ENCODE results near the gene CREB5. TPM values are rescaled to one million over a fixed set of nuclear protein-coding genes. Genes with fewer than 3 reads are reported as not detected.
"Not testable (repeated sequence)": the region's sequence is repeated elsewhere in the genome, so short reads cannot be mapped to it uniquely, and the experiment has no call there.

CREB5 gene
- total RNA-seq, 4 donors from 2014 or later: 16.8 to 22.4 (median 20.9) TPM

DNA sequence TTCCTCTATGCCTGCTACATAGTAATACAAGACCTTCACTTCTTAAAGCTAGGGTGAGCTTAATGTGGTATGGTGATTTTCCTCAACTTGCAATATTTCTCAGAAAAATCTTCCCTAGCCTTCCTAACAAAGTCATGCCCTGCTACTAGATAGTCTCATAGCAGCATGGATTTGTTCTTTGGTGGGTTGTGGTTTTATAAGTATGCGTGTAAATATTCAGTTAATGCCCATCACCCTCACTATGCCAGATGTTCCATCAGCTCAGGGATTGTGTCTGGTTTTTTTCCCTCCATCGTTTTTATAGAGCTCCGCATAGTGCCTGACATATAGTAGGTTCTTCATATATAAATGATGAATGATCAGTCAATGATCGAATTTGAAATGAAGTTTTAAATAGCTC lies 182.8 kb downstream of the CREB5 start:
- WGBS, 2 donors: 78 to 95% methylated on average over 4 of the region's 4 CpGs

DNA sequence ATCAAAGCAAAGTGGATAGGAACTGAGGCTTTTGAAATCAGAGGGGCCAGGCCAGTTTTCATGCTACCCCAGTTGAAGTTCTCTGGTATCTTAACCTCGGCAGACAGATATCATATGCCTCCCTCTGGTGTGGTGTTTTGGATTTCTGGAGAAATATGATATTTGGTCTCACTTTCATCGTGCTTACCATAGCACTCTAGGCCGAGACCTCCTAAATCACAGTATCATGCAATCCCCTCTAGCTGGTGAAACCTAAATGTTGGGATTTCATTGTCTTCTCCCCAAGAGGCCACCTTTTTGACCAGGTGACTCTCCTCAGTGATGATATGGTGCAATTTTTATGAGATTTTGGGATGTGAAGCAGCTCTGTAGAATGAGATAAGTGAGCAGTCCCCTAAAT lies 183.5 kb downstream of the CREB5 start:
- WGBS, 2 donors: 89% methylated on average over 3 of the region's 3 CpGs
- Histone ChIP-seq H3K4me1 (no peaks in the 10 kb centered on the region), H3K36me3 (no peaks in the 10 kb centered on the region), H3K27me3 (no peaks in the 10 kb centered on the region), H3K27ac (no peak overlapping the region), H3K4me3 (no peak overlapping the region), H3K9me3 (no peaks in the 10 kb centered on the region)
- no peak for DNase-seq (ENCODE audit: low spot score in 2 of 2)
- TF ChIP-seq, protein P1, sequence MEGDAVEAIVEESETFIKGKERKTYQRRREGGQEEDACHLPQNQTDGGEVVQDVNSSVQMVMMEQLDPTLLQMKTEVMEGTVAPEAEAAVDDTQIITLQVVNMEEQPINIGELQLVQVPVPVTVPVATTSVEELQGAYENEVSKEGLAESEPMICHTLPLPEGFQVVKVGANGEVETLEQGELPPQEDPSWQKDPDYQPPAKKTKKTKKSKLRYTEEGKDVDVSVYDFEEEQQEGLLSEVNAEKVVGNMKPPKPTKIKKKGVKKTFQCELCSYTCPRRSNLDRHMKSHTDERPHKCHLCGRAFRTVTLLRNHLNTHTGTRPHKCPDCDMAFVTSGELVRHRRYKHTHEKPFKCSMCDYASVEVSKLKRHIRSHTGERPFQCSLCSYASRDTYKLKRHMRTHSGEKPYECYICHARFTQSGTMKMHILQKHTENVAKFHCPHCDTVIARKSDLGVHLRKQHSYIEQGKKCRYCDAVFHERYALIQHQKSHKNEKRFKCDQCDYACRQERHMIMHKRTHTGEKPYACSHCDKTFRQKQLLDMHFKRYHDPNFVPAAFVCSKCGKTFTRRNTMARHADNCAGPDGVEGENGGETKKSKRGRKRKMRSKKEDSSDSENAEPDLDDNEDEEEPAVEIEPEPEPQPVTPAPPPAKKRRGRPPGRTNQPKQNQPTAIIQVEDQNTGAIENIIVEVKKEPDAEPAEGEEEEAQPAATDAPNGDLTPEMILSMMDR (IDR thresholded peaks at IDR 0.05): no peak
- TF ChIP-seq POLR2A (IDR thresholded peaks at IDR 0.05): no peak
- no peak for TF ChIP-seq EP300 (IDR thresholded peaks at IDR 0.05)

More for the DNA sequence above, 182.8 kb downstream of the CREB5 start:
- Histone ChIP-seq H3K4me1 (no peaks in the 10 kb centered on the region), H3K36me3 (no peaks in the 10 kb centered on the region), H3K4me3 (no peak overlapping the region), H3K27ac (no peak overlapping the region), H3K27me3 (no peaks in the 10 kb centered on the region), H3K9me3 (no peaks in the 10 kb centered on the region)
- no peak for DNase-seq (ENCODE audit: low spot score in 2 of 2)
- TF ChIP-seq POLR2A (IDR thresholded peaks at IDR 0.05) (no peak), EP300 (IDR thresholded peaks at IDR 0.05) (no peak)
- TF ChIP-seq, protein P1 (IDR thresholded peaks at IDR 0.05): no peak

DNA sequence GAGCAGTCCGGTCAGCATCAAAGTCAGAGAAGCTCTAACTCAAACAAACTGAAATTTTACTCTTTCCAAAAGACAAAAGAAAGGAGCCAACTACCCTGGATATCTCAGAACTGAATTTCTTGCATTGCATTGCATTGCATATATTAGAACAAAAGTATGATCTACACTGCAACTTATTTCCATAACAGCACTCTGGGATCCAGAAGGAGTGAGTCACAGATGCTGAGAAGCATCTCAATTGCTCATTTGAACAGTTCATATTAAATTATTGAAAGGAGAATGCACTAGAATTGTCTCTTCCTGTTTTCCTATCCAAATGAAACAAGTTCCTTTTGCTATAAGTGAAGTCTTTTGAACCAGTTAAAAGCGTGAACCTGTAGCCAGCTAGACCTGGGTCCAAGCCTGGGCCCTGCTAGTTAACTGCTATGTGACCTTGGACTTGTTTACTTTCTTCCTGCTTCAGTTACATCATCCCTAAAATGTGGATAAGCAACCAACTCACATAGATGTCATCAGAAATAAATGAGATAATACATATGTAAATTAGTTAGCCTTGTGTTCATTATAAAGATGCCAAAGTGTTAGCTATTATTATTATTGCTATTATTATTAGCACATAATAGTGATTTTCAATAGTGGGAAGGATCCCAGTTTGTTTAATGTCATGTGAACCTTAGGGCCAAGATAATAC lies 184.1 kb downstream of the CREB5 start:
- H3K4me1 ChIP-seq: no peaks in the 10 kb centered on the region
- no peaks in the 10 kb centered on the region for H3K27me3 ChIP-seq
- TF ChIP-seq, protein P1 (IDR thresholded peaks at IDR 0.05): no peak
- TF ChIP-seq EP300 (IDR thresholded peaks at IDR 0.05) (no peak), POLR2A (IDR thresholded peaks at IDR 0.05) (no peak)
- no peaks in the 10 kb centered on the region for H3K9me3 ChIP-seq
- WGBS, 2 donors: 88 to 94% methylated on average over 2 of the region's 2 CpGs
- DNase-seq (ENCODE audit: low spot score in 2 of 2): no peak
- H3K27ac ChIP-seq: no peak overlapping the region
- no peaks in the 10 kb centered on the region for H3K36me3 ChIP-seq
- H3K4me3 ChIP-seq: no peak overlapping the region

DNA sequence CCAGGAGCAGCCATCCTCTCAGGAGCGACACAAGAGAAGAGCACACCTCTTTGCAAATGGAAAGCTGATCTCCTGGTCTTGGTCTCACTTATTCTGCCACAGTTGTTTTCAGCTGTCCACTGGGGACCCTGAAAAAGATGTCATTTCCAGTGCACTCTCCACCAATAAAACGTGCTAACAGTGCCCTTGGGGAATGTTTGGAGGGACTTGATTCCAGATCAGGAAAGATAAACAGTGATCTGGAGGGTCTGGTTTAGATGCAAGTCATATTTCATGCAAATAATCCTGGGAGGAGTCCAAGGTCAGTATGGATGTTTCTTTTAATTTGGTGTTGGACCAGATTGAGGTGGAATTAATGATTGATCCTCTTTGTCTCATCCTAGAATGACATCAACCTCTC lies 185.0 kb downstream of the CREB5 start:
- Histone ChIP-seq H3K27ac (no peak overlapping the region), H3K36me3 (no peaks in the 10 kb centered on the region), H3K9me3 (no peaks in the 10 kb centered on the region), H3K27me3 (no peaks in the 10 kb centered on the region), H3K4me3 (no peak overlapping the region), H3K4me1 (no peaks in the 10 kb centered on the region)
- TF ChIP-seq EP300 (IDR thresholded peaks at IDR 0.05) (no peak), POLR2A (IDR thresholded peaks at IDR 0.05) (no peak)
- TF ChIP-seq, protein P1 (IDR thresholded peaks at IDR 0.05): no peak
- no peak for DNase-seq (ENCODE audit: low spot score in 2 of 2)
- WGBS, 2 donors: 59 to 73% methylated on average over 2 of the region's 2 CpGs

DNA sequence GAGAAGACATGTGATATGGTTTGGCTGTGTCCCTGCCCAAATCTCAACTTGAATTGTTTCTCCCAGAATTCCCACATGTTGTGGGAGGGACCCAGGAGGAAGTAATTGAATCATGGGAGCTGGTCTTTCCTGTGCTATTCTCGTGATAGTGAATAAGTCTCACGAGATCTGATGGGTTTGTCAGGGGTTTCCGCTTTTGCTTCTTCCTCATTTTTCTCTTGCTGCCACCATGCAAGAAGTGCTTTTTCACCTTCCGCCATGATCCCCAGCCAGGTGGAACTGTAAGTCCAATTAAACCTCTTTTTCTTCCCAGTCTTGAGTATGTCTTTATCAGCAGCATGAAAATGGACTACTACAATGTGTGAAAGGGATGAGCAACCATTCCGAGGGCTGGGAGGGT lies 185.7 kb downstream of the CREB5 start:
- H3K27me3 ChIP-seq; H3K27ac ChIP-seq; H3K4me1 ChIP-seq; H3K4me3 ChIP-seq; DNase-seq (ENCODE audit: low spot score in 2 of 2); H3K36me3 ChIP-seq; H3K9me3 ChIP-seq: not testable (repeated sequence)
- 93 to 94% methylated on average over 5 of the region's 5 CpGs for WGBS, 2 donors
